ENCODE data around the gene R3HDML.

DNA sequence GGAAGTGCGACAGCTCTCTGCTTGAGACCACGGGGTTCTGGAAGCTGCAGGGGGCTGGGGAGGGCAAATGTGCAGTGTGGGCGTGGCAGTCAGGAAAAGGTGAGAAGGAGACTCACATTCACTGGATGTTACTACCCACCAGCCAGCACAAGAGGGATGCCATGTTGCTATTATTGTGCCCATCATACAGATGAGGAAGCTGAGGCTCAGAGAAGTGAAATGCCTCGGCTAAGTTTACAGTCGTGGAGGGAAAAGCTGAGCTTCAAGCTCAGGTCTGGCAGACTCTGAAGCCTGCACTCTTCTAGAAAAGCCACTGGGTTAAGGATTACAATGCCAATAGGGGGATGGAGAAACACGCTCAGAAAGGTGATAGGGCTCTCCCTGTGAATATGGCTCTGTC, 53.0 kb downstream of the R3HDML start:
- TF ChIP-seq, protein P1, sequence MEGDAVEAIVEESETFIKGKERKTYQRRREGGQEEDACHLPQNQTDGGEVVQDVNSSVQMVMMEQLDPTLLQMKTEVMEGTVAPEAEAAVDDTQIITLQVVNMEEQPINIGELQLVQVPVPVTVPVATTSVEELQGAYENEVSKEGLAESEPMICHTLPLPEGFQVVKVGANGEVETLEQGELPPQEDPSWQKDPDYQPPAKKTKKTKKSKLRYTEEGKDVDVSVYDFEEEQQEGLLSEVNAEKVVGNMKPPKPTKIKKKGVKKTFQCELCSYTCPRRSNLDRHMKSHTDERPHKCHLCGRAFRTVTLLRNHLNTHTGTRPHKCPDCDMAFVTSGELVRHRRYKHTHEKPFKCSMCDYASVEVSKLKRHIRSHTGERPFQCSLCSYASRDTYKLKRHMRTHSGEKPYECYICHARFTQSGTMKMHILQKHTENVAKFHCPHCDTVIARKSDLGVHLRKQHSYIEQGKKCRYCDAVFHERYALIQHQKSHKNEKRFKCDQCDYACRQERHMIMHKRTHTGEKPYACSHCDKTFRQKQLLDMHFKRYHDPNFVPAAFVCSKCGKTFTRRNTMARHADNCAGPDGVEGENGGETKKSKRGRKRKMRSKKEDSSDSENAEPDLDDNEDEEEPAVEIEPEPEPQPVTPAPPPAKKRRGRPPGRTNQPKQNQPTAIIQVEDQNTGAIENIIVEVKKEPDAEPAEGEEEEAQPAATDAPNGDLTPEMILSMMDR (optimal IDR thresholded peaks at IDR 0.05 in 1 of 3, IDR thresholded peaks at IDR 0.05 in 1 of 3, conservative IDR thresholded peaks at IDR 0.05 in 1 of 3; ENCODE audit: extremely low read depth in 1 of 3, insufficient read depth in 2 of 3, low read length in 3 of 3): no peak
- no peak for TF ChIP-seq EZH2 (IDR thresholded peaks at IDR 0.05; ENCODE audit: low read length)
